Measurements from ENCODE around the gene PLIN3. TPM values are rescaled to one million over a fixed set of nuclear protein-coding genes. Genes with fewer than 3 reads are reported as not detected.

Gene PLIN3
- total RNA-seq, 1 donor from 2014 or later, result 49.8 TPM

Other genes with a start within 250 kb of the PLIN3 start
- gene TNFAIP8L1, start 228.2 kb downstream of the PLIN3 start, total RNA-seq, result 0.51 and 0.53 TPM in 2 replicates
- 314 and 353 TPM in 2 replicates for gene MYDGF, start 197.3 kb downstream of the PLIN3 start, total RNA-seq
- 34.0 and 36.7 TPM in 2 replicates for gene DPP9, start 143.8 kb downstream of the PLIN3 start, total RNA-seq
- 20.0 and 23.3 TPM in 2 replicates for gene FEM1A, start 75.9 kb downstream of the PLIN3 start, total RNA-seq
- gene TICAM1, start 36.0 kb downstream of the PLIN3 start, total RNA-seq, result 2.3 and 2.4 TPM in 2 replicates
- not detected in 2 replicates for gene ARRDC5, start 35.2 kb upstream of the PLIN3 start, total RNA-seq
- gene UHRF1, start 41.8 kb upstream of the PLIN3 start, total RNA-seq, result 2.4 and 5.3 TPM in 2 replicates
- gene KDM4B, start 101.4 kb upstream of the PLIN3 start, total RNA-seq, result 12.6 and 12.7 TPM in 2 replicates

Data from bronchial epithelial cell (primary cell).